SHP77 (cell line): ENCODE results near the gene WDR88.
A peak's percentile ranks its signal among the peaks of the same experiment; 100 is the strongest.
"Not testable (repeated sequence)": the region's sequence is repeated elsewhere in the genome, so short reads cannot be mapped to it uniquely, and the experiment has no call there.

Experiments used
- DNase-seq, 2 experiments: peaks; one replicate each; lab custom pipeline; 2025; lab: John Stamatoyannopoulos, UW

Gene WDR88

DNA sequence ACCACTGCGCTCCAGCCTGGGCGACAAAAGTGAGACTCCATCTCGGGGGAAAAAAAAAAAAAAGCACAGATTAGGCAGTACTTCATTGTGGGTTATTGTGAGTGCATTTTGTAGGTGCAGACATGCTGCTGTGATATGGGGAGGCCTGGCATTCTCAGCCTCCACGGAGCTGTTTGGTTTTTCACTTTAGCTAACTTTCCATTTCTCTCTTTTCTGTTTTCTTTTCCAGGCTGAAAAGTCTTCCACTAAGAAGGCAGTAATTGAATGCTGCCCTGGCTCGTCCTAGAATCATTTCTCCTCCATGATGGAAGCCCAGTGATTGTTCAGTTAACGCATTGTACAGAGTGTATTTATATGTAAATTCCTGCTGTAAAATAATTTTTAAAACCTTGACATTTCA is 2.0 kb upstream of the WDR88 start:
- no peak for DNase-seq

GRCh38 chr19:33130433-33130832 is 1.5 kb upstream of the WDR88 start:
- DNase-seq: no peak

DNA sequence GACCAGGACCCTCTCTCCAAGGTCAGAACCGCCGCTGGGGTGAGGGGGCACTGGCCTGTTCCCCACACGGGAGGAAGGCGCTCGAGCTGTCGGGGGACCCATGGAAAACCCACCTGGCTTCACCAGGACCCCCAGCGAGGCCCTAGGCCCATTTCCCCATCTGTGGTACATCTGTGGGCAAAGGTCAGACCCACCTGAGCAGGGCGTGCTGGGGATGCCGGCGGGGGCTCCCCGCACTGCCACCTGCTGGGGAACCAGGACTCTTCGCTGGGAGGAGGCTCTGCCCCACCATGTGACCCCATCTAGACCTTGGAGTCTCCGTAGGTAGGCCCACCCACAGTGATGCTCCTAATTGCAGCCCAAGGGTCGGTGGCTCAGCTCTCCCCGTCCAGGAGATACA is 511 bp downstream of the WDR88 start:
- DNase-seq: no peak

DNA sequence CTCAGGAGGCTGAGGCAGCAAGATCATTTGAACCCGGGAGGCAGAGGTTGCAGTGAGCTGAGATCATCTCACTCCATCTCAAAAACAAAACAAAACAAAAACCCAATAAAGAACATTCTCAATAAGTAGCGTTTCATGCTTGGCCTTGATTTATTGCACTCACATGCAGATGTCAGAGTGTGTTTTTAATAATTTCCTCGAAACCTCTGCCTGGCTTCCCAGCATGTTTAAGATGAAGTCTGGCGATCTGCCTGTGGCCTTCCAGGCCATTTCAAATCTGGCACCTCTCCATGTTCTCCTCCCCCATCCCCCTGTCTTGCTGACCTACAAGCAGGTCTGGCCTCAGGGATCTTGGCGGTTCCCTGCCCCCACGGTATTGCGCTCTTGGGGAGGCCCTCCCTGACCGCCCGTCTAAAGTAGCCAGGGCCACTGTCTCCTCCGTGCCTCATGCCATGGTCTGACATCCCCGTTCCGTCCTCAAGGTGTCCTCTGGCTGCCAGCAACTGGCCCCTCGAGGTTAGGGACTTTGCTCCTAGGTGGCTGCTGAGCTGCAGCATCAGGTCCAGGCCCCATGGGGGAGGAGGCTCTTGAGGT is 1.6 kb downstream of the WDR88 start:
- DNase-seq: peak in 1 of 2 experiments; percentile 12

DNA sequence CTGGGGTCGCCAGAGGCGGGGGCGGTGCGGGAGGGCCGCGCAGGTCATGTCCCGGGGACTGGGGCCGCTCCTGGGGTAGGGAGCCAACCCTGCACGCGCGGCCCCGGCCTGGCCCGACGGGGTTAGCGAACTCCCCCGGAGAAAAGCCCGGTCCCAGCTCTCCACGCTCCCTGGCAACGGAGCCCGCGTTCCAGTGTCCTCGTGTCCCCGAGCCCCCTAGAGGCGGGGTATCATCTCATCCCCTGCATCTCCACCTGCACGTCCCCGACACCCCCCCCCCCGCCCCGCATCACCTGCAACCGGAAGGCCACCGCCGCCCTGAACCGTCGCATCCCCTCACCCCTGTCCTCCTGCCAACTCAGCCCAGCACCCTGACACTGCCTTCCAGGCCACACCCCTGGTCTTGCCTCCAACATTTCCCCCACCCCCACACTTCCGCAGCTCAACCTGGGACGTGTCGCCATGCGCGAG is 2.7 kb downstream of the WDR88 start:
- DNase-seq: no peak

GRCh38 chr19:33139165-33139564 is 7.3 kb downstream of the WDR88 start:
- DNase-seq: no peak

DNA sequence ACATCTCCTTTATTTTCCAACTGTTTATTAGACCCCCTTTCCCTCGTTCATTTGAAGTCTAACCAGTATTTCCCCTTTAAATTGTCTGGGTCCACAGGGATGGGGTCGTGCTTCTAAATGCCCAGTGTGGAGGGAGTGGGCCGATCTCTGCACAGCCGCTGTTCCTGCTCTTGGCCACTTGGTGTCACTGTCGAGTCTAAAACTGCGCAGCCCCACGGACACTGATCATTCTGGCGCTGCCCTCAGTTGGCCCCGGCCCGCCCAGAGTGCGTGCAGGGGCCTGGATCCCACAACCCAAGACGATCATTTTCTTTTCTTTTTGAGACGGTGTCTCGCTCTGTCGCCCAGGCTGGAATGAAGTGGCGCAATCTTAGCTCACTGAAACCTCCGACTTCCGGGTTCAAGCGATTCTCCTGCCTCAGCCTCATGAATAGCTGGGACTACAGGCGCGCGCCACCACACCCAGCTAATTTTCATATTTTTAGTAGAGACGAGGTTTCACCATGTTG is 12.0 kb downstream of the WDR88 start:
- peak; percentile 29 to 39 for DNase-seq

GRCh38 chr19:33146209-33146608 is 14.3 kb downstream of the WDR88 start:
- no peak for DNase-seq

DNA sequence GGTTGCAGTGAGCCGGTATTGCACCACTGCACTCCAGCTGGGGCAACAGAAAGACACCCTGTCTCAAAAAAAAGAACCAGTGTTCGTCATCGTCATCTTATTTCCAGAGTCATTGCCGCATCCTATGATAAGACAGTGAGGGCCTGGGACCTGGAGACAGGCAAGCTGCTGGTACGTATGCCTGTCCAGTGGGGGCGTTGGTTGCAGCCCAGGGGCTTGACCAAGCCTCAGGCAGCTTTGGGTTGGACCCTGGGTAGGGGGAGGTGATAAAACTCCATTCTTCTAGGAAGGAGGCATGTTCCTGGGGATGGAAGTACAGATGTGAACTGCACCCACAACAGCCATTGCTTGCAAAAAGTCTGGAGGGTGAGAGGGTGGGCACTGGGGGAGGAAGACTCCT is 15.6 kb downstream of the WDR88 start:
- DNase-seq: no peak

- DNase-seq: peak; percentile 28 to 33
Measured at GRCh38 chr19:33150852-33151518, 19.1 kb downstream of the WDR88 start.

- DNase-seq: no peak
Measured at GRCh38 chr19:33152176-33152575, 20.3 kb downstream of the WDR88 start.

GRCh38 chr19:33152625-33153024 is 20.7 kb downstream of the WDR88 start:
- DNase-seq: not testable (repeated sequence)

- DNase-seq: not testable (repeated sequence)
Measured at GRCh38 chr19:33154313-33154712, 22.4 kb downstream of the WDR88 start.

- no peak for DNase-seq
Measured at GRCh38 chr19:33156334-33156733, 24.4 kb downstream of the WDR88 start.

- DNase-seq: no peak
Measured at GRCh38 chr19:33157906-33158305, 26.0 kb downstream of the WDR88 start.

GRCh38 chr19:33158365-33158764 is 26.5 kb downstream of the WDR88 start:
- DNase-seq: no peak

- DNase-seq: no peak
Measured at GRCh38 chr19:33159149-33159548, 27.2 kb downstream of the WDR88 start.

- no peak for DNase-seq
Measured at GRCh38 chr19:33159893-33160292, 28.0 kb downstream of the WDR88 start.

DNA sequence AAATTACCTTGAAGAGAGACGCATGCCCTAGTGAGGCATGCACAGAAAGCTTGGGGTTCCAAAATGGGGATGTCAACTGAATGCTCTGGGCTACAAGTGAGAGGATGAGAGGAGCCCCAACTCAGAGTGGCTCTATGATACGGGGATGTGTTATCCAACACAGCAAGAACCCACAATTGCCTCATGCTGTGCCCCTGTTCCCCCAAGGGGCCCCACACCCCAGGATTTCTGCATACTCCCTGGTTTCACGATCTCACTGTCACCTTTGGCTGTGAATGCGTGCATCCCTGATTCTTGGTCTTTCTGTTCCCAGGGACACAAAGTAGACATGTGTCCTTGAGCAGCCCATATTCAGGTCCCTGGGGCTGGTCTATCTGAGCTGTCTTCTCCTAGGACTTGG is 29.3 kb downstream of the WDR88 start:
- no peak for DNase-seq

- DNase-seq: no peak
Measured at GRCh38 chr19:33163481-33163880, 31.6 kb downstream of the WDR88 start.

GRCh38 chr19:33166037-33166436 is 34.1 kb downstream of the WDR88 start:
- DNase-seq: not testable (repeated sequence)

DNA sequence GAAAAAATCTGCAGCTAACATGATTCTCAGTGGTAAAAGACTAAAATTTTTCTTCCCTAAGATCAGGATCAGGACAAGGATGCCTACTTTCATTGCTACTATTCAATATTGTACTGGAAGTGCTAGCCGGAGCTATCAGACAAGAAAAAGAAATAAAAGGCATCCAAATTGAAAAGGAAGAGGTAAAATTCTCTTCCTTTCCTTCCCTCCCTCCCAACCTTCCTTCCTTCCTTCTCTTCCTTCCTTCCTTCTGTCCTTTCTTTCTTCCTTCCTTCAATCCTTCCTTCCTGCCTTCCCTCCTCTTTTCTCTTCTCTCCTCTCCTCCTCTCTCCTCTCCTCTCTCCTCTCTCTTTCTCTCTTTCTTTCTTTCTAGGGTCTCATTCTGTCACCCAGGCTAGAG is 35.5 kb downstream of the WDR88 start:
- DNase-seq: no peak

DNA sequence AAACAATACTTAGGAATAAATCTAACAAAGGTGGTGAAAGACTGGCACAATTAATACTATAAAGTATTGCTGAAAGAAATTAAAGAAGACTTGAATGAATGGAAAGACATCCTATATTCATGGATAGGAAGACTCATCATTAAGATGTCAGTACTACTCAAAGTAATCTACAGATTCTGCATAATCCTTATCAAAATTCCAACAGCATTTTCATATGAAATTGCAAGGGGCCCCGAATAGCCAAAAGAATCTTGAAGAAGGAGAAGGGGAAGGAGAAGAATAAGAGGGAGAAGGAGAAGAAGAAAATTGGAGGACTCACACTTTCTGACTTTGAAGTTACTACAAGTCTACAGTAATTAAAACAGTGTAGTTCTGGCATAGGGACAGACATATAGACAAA is 36.6 kb downstream of the WDR88 start:
- DNase-seq: no peak
